Duodenal mucosa (tissue), 2 donors: ENCODE data around the gene CCDC85A.

Experiments used
- H3K27ac ChIP-seq: one replicate; pipeline ENCODE4 v1.7.0; 2013; ENCODE audit warnings: low read depth, low read length
- H3K27me3 ChIP-seq, 2 donors: one replicate each; pipeline ENCODE4 v1.7.0; 2013; ENCODE audit warnings: low read length in 2 of 2, control low read depth in 1 of 2; ENCODE audit not compliant: insufficient read depth in 2 of 2, control insufficient read depth in 1 of 2
- H3K36me3 ChIP-seq, 2 donors: one replicate each; pipeline ENCODE4 v1.7.0; 2013; ENCODE audit warnings: low read length in 2 of 2, control low read depth in 1 of 2; ENCODE audit not compliant: insufficient read depth in 2 of 2, control insufficient read depth in 1 of 2
- H3K4me1 ChIP-seq, 2 donors: one replicate each; pipeline ENCODE4 v1.7.0; 2013; ENCODE audit warnings: low read length in 2 of 2, control low read depth in 1 of 2; ENCODE audit not compliant: insufficient read depth in 2 of 2, control insufficient read depth in 1 of 2
- H3K4me3 ChIP-seq, 2 donors: one replicate each; pipeline ENCODE4 v1.7.0; 2013; ENCODE audit warnings: low read length in 2 of 2, low read depth in 1 of 2
- H3K9ac ChIP-seq, 2 donors: one replicate each; pipeline ENCODE4 v1.7.0; 2013; ENCODE audit warnings: low read length in 2 of 2, low read depth in 1 of 2
- H3K9me3 ChIP-seq, 2 donors: one replicate each; pipeline ENCODE4 v1.7.0; 2013; ENCODE audit warnings: low read length in 2 of 2, control low read depth in 1 of 2; ENCODE audit not compliant: control insufficient read depth in 1 of 2

The CCDC85A gene

GRCh38 chr2:56209701-56210100 is 25.9 kb downstream of the CCDC85A start:
- no peaks in the 10 kb centered on the region for H3K9me3 ChIP-seq
- H3K4me1 ChIP-seq = no peaks in the 10 kb centered on the region
- no peak overlapping the region for H3K9ac ChIP-seq
- no peak overlapping the region for H3K4me3 ChIP-seq
- H3K27me3 ChIP-seq = no peaks in the 10 kb centered on the region
- H3K27ac ChIP-seq = no peak overlapping the region
- H3K36me3 ChIP-seq = no peaks in the 10 kb centered on the region

- no peaks in the 10 kb centered on the region for H3K9me3 ChIP-seq
- no peaks in the 10 kb centered on the region for H3K36me3 ChIP-seq
- H3K27me3 ChIP-seq = no peaks in the 10 kb centered on the region
- H3K9ac ChIP-seq = no peak overlapping the region
- no peak overlapping the region for H3K4me3 ChIP-seq
- no peak overlapping the region for H3K27ac ChIP-seq
- H3K4me1 ChIP-seq = no peaks in the 10 kb centered on the region
Measured at GRCh38 chr2:56210291-56210690, 26.5 kb downstream of the CCDC85A start.

- Histone ChIP-seq H3K9me3 (no peaks in the 10 kb centered on the region), H3K27ac (no peak overlapping the region), H3K4me1 (no peaks in the 10 kb centered on the region), H3K4me3 (no peak overlapping the region), H3K27me3 (no peaks in the 10 kb centered on the region), H3K9ac (no peak overlapping the region), H3K36me3 (no peaks in the 10 kb centered on the region)
Measured at GRCh38 chr2:56211048-56211447, 27.3 kb downstream of the CCDC85A start.

- no peak overlapping the region for H3K9ac ChIP-seq
- H3K4me3 ChIP-seq = no peak overlapping the region
- no peaks in the 10 kb centered on the region for H3K27me3 ChIP-seq
- H3K9me3 ChIP-seq = no peaks in the 10 kb centered on the region
- no peaks in the 10 kb centered on the region for H3K36me3 ChIP-seq
- no peaks in the 10 kb centered on the region for H3K4me1 ChIP-seq
- no peak overlapping the region for H3K27ac ChIP-seq
Measured at GRCh38 chr2:56215911-56216310, 32.1 kb downstream of the CCDC85A start.

GRCh38 chr2:56217106-56217505 is 33.3 kb downstream of the CCDC85A start:
- no peaks in the 10 kb centered on the region for H3K4me1 ChIP-seq
- no peak overlapping the region for H3K4me3 ChIP-seq
- no peaks in the 10 kb centered on the region for H3K9me3 ChIP-seq
- no peak overlapping the region for H3K27ac ChIP-seq
- no peaks in the 10 kb centered on the region for H3K36me3 ChIP-seq
- H3K9ac ChIP-seq = no peak overlapping the region
- no peaks in the 10 kb centered on the region for H3K27me3 ChIP-seq

- H3K9me3 ChIP-seq = no peaks in the 10 kb centered on the region
Measured at GRCh38 chr2:56222481-56222880, 38.7 kb downstream of the CCDC85A start.

GRCh38 chr2:56224316-56224715 is 40.5 kb downstream of the CCDC85A start:
- Histone ChIP-seq H3K4me3 (no peak overlapping the region), H3K27ac (no peak overlapping the region), H3K9me3 (no peaks in the 10 kb centered on the region), H3K9ac (no peak overlapping the region), H3K36me3 (no peaks in the 10 kb centered on the region), H3K4me1 (no peaks in the 10 kb centered on the region), H3K27me3 (no peaks in the 10 kb centered on the region)

More at GRCh38 chr2:56222481-56222880, 38.7 kb downstream of the CCDC85A start:
- no peak overlapping the region for H3K9ac ChIP-seq
- no peaks in the 10 kb centered on the region for H3K4me1 ChIP-seq
- H3K36me3 ChIP-seq = no peaks in the 10 kb centered on the region
- no peak overlapping the region for H3K27ac ChIP-seq
- H3K4me3 ChIP-seq = no peak overlapping the region
- H3K27me3 ChIP-seq = no peaks in the 10 kb centered on the region

- H3K36me3 ChIP-seq = no peaks in the 10 kb centered on the region
- no peak overlapping the region for H3K4me3 ChIP-seq
- H3K9me3 ChIP-seq = no peaks in the 10 kb centered on the region
- H3K9ac ChIP-seq = no peak overlapping the region
- no peaks in the 10 kb centered on the region for H3K4me1 ChIP-seq
- H3K27ac ChIP-seq = no peak overlapping the region
- no peaks in the 10 kb centered on the region for H3K27me3 ChIP-seq
Measured at GRCh38 chr2:56227811-56228210, 44.0 kb downstream of the CCDC85A start.

- Histone ChIP-seq H3K4me3 (no peak overlapping the region), H3K9me3 (no peaks in the 10 kb centered on the region), H3K36me3 (no peaks in the 10 kb centered on the region), H3K27ac (no peak overlapping the region), H3K9ac (no peak overlapping the region), H3K27me3 (no peaks in the 10 kb centered on the region), H3K4me1 (no peaks in the 10 kb centered on the region)
Measured at GRCh38 chr2:56229397-56230060, 45.7 kb downstream of the CCDC85A start.

GRCh38 chr2:56230156-56230555 is 46.4 kb downstream of the CCDC85A start:
- no peak overlapping the region for H3K4me3 ChIP-seq
- no peak overlapping the region for H3K9ac ChIP-seq
- H3K9me3 ChIP-seq = no peaks in the 10 kb centered on the region
- no peaks in the 10 kb centered on the region for H3K27me3 ChIP-seq
- H3K36me3 ChIP-seq = no peaks in the 10 kb centered on the region
- H3K4me1 ChIP-seq = no peaks in the 10 kb centered on the region
- no peak overlapping the region for H3K27ac ChIP-seq

- Histone ChIP-seq H3K4me1 (no peaks in the 10 kb centered on the region), H3K27ac (no peak overlapping the region)
Measured at GRCh38 chr2:56231361-56231760, 47.6 kb downstream of the CCDC85A start.

More at GRCh38 chr2:56231361-56231760, 47.6 kb downstream of the CCDC85A start:
- Histone ChIP-seq H3K27me3 (no peaks in the 10 kb centered on the region), H3K9ac (no peak overlapping the region), H3K4me3 (no peak overlapping the region), H3K36me3 (no peaks in the 10 kb centered on the region), H3K9me3 (no peaks in the 10 kb centered on the region)
